Activated naive CD4-positive, alpha-beta T cell treated with Interleukin-2 at 50 U/mL for 16 hours (primary cell): ENCODE results near the gene BMAL2.

Experiments
- DNase-seq: peaks from one replicate; pipeline ENCODE4 v3.0.0-alpha.2; 2020

Gene BMAL2

GRCh38 chr12:27332714-27333402 is at the start of gene BMAL2:
BMAL2 (plus strand) TSS chr12:27332836; CDS start chr12:27333073, 237 bp downstream.
- peak; percentile 42 for DNase-seq

- no peak for DNase-seq
These were observed 48.6 kb upstream of the BMAL2 start for GRCh38 chr12:27284021-27284420.

GRCh38 chr12:27284751-27285150 is 47.9 kb upstream of the BMAL2 start:
- no peak for DNase-seq

- no peak for DNase-seq
These were observed 47.2 kb upstream of the BMAL2 start for GRCh38 chr12:27285403-27285802.

GRCh38 chr12:27289414-27289813 is 43.2 kb upstream of the BMAL2 start:
- no peak for DNase-seq

GRCh38 chr12:27290501-27291168 is 42.0 kb upstream of the BMAL2 start:
- no peak for DNase-seq

- no peak for DNase-seq
These were observed 40.8 kb upstream of the BMAL2 start for GRCh38 chr12:27291862-27292261.

GRCh38 chr12:27292718-27293117 is 39.9 kb upstream of the BMAL2 start:
- no peak for DNase-seq

GRCh38 chr12:27293463-27293862 is 39.2 kb upstream of the BMAL2 start:
- no peak for DNase-seq

- no peak for DNase-seq
These were observed 36.0 kb upstream of the BMAL2 start for GRCh38 chr12:27296674-27297073.

GRCh38 chr12:27297566-27297965 is 35.1 kb upstream of the BMAL2 start:
- DNase-seq = no peak

GRCh38 chr12:27299102-27299501 is 33.5 kb upstream of the BMAL2 start:
- no peak for DNase-seq

GRCh38 chr12:27300226-27300625 is 32.4 kb upstream of the BMAL2 start:
- no peak for DNase-seq

- no peak for DNase-seq
These were observed 29.2 kb upstream of the BMAL2 start for GRCh38 chr12:27303139-27304111.

- DNase-seq = no peak
These were observed 27.8 kb upstream of the BMAL2 start for GRCh38 chr12:27304856-27305255.

- no peak for DNase-seq
These were observed 26.8 kb upstream of the BMAL2 start for GRCh38 chr12:27305673-27306456.

- no peak for DNase-seq
These were observed 23.2 kb upstream of the BMAL2 start for GRCh38 chr12:27309293-27309994.

GRCh38 chr12:27309995-27310315 is 22.7 kb upstream of the BMAL2 start:
- no peak for DNase-seq

GRCh38 chr12:27316947-27317346 is 15.7 kb upstream of the BMAL2 start:
- DNase-seq = no peak

GRCh38 chr12:27319409-27319808 is 13.2 kb upstream of the BMAL2 start:
- no peak for DNase-seq

- no peak for DNase-seq
These were observed 12.8 kb upstream of the BMAL2 start for GRCh38 chr12:27319848-27320247.

GRCh38 chr12:27324530-27324929 is 8.1 kb upstream of the BMAL2 start:
- no peak for DNase-seq
